ENCODE results near the gene C9orf50.

Gene C9orf50

GRCh38 chr9:129571298-129572051 is 49.4 kb downstream of the C9orf50 start:
- no peak for DNase-seq (ENCODE audit: low read depth in 1 of 2, low spot score in 1 of 2)

GRCh38 chr9:129570450-129571297 is 50.2 kb downstream of the C9orf50 start:
- DNase-seq (ENCODE audit: low read depth in 1 of 2, low spot score in 1 of 2): no peak

- DNase-seq (ENCODE audit: low read depth in 1 of 2, low spot score in 1 of 2): no peak
These were observed 51.1 kb downstream of the C9orf50 start for GRCh38 chr9:129569502-129570449.

- no peak for DNase-seq (ENCODE audit: low read depth in 1 of 2, low spot score in 1 of 2)
These were observed 52.1 kb downstream of the C9orf50 start for GRCh38 chr9:129568560-129569501.

- no peak for DNase-seq (ENCODE audit: low read depth in 1 of 2, low spot score in 1 of 2)
These were observed 52.9 kb downstream of the C9orf50 start for GRCh38 chr9:129567842-129568559.

- DNase-seq (ENCODE audit: low read depth in 1 of 2, low spot score in 1 of 2): no peak
These were observed 53.6 kb downstream of the C9orf50 start for GRCh38 chr9:129567329-129567728.

- DNase-seq (ENCODE audit: low read depth in 1 of 2, low spot score in 1 of 2): no peak
These were observed 54.2 kb downstream of the C9orf50 start for GRCh38 chr9:129566563-129567266.

- no peak for DNase-seq (ENCODE audit: low read depth in 1 of 2, low spot score in 1 of 2)
These were observed 58.0 kb downstream of the C9orf50 start for GRCh38 chr9:129562917-129563316.

- DNase-seq (ENCODE audit: low read depth in 1 of 2, low spot score in 1 of 2): no peak
These were observed 58.4 kb downstream of the C9orf50 start for GRCh38 chr9:129562514-129562913.
